Lower lobe of right lung (tissue), 2 donors: Measurements from ENCODE around the gene C3orf20. TPM values are rescaled to one million over a fixed set of nuclear protein-coding genes. Genes with fewer than 3 reads are reported as not detected.

Experiments
- ATAC-seq, 2 donors: fragments of 200-7000 bp; cut with Tn5 transposase; one replicate each; pipeline ENCODE4 v1.9.1; 2020 to 2022; ENCODE audit warnings: mild to moderate bottlenecking in 2 of 2, moderate library complexity in 2 of 2
- DNase-seq: peaks from one replicate; pipeline ENCODE4 v3.0.0-alpha.2; 2020
- H3K27ac ChIP-seq: fragments of 200-600 bp; one replicate; pipeline ENCODE4 v1.8.0; 2022
- H3K27me3 ChIP-seq: fragments of 200-600 bp; one replicate; pipeline ENCODE4 v1.8.0; 2022; ENCODE audit warnings: low read depth
- H3K36me3 ChIP-seq: fragments of 200-600 bp; one replicate; pipeline ENCODE4 v1.8.0; 2022; ENCODE audit warnings: mild to moderate bottlenecking
- H3K4me1 ChIP-seq: fragments of 200-600 bp; one replicate; pipeline ENCODE4 v1.8.0; 2022
- H3K4me3 ChIP-seq: fragments of 200-600 bp; one replicate; pipeline ENCODE4 v1.8.0; 2022; ENCODE audit warnings: mild to moderate bottlenecking
- H3K9me3 ChIP-seq: fragments of 200-600 bp; one replicate; pipeline ENCODE4 v1.8.0; 2022
- CTCF ChIP-seq: fragments of 200-600 bp; IDR thresholded peaks from one replicate; pipeline ENCODE4 v1.8.0; 2022; ENCODE audit warnings: antibody characterized with exemption, mild to moderate bottlenecking
- intact Hi-C: fragments of 100-400 bp; cut with DNase I; formaldehyde crosslinking; loops from one replicate; pipeline ENCODE4 v1.11.0; 2022
- total RNA-seq: library from RNA; stranded (reverse); fragmentation: NEBNext Ultra II Directional; extraction: Animal tissue kit (Norgen Biotek cat#: 25700); gene quantifications from one replicate; pipeline ENCODE4 v1.2.1, GENCODE V29; 2021
- donor health status: DM: no; HTN: yes; CAD: no; lungs with severe emphysema.

Gene C3orf20
- total RNA-seq, 1 donor from 2014 or later, result not detected

GRCh38 chr3:14680115-14680514 lies 5.2 kb downstream of the C3orf20 start:
- intact Hi-C loops, result no loop called here
- Histone ChIP-seq H3K9me3 (no peaks in the 10 kb centered on the region), H3K27ac (no peak overlapping the region), H3K4me3 (no peak overlapping the region), H3K4me1 (no peaks in the 10 kb centered on the region), H3K36me3 (no peaks in the 10 kb centered on the region), H3K27me3 (no peaks in the 10 kb centered on the region)
- ATAC-seq (no peak), DNase-seq (no peak)
- no peak for TF ChIP-seq CTCF

GRCh38 chr3:14680716-14681115 lies 5.8 kb downstream of the C3orf20 start:
- Histone ChIP-seq H3K27me3 (no peaks in the 10 kb centered on the region), H3K9me3 (no peaks in the 10 kb centered on the region), H3K36me3 (no peaks in the 10 kb centered on the region), H3K4me1 (no peaks in the 10 kb centered on the region), H3K27ac (no peak overlapping the region), H3K4me3 (no peak overlapping the region)
- no peak for TF ChIP-seq CTCF
- DNase-seq, result no peak
- intact Hi-C loops, result no loop called here
- no peak for ATAC-seq

- no peak overlapping the region for H3K27ac ChIP-seq
- intact Hi-C loops, result no loop called here
- ATAC-seq, result no peak
Measured at GRCh38 chr3:14684447-14684846, 9.5 kb downstream of the C3orf20 start.

GRCh38 chr3:14685179-14685578 lies 10.2 kb downstream of the C3orf20 start:
- DNase-seq (no peak), ATAC-seq (no peak)
- no peaks in the 10 kb centered on the region for H3K27me3 ChIP-seq
- no peaks in the 10 kb centered on the region for H3K36me3 ChIP-seq
- intact Hi-C loops, result no loop called here
- no peak overlapping the region for H3K27ac ChIP-seq
- TF ChIP-seq CTCF, result no peak
- no peaks in the 10 kb centered on the region for H3K4me1 ChIP-seq
- H3K9me3 ChIP-seq, result no peaks in the 10 kb centered on the region
- no peak overlapping the region for H3K4me3 ChIP-seq

More at GRCh38 chr3:14684447-14684846, 9.5 kb downstream of the C3orf20 start:
- no peaks in the 10 kb centered on the region for H3K4me1 ChIP-seq
- DNase-seq, result no peak
- H3K27me3 ChIP-seq, result no peaks in the 10 kb centered on the region
- no peak for TF ChIP-seq CTCF
- no peaks in the 10 kb centered on the region for H3K9me3 ChIP-seq
- no peak overlapping the region for H3K4me3 ChIP-seq
- no peaks in the 10 kb centered on the region for H3K36me3 ChIP-seq

- TF ChIP-seq CTCF, result no peak
- H3K27ac ChIP-seq, result no peak overlapping the region
- no peaks in the 10 kb centered on the region for H3K9me3 ChIP-seq
- no peaks in the 10 kb centered on the region for H3K4me1 ChIP-seq
- H3K36me3 ChIP-seq, result no peaks in the 10 kb centered on the region
- ATAC-seq, result no peak
- no peak overlapping the region for H3K4me3 ChIP-seq
- no peaks in the 10 kb centered on the region for H3K27me3 ChIP-seq
- no peak for DNase-seq
- intact Hi-C loops, result no loop called here
Measured at GRCh38 chr3:14687360-14687759, 12.4 kb downstream of the C3orf20 start.

- Histone ChIP-seq H3K27me3 (no peaks in the 10 kb centered on the region), H3K9me3 (no peaks in the 10 kb centered on the region), H3K4me1 (no peaks in the 10 kb centered on the region), H3K27ac (no peak overlapping the region), H3K36me3 (no peaks in the 10 kb centered on the region), H3K4me3 (no peak overlapping the region)
- TF ChIP-seq CTCF, result no peak
- ATAC-seq (no peak), DNase-seq (no peak)
- intact Hi-C loops, result no loop called here
Measured at GRCh38 chr3:14688525-14688924, 13.6 kb downstream of the C3orf20 start.
